Stimulated activated CD4-positive, alpha-beta T cell treated with anti-CD3 and anti-CD28 coated beads, Interleukin-4, amount 100 ng/mL, for 4 hours (primary cell): ENCODE measurements around the gene CLDN17.

ENCODE experiments used
- DNase-seq, 2 experiments: peaks; one replicate each; pipeline ENCODE4 v3.0.0-alpha.2; 2020

The CLDN17 gene

GRCh38 chr21:30116479-30116878, 50.1 kb downstream of the CLDN17 start:
- DNase-seq: no peak
